Measurements from ENCODE around the gene SLC44A2. TPM values are rescaled to one million over a fixed set of nuclear protein-coding genes. Genes with fewer than 3 reads are reported as not detected.

SLC44A2 gene
- total and polyA plus RNA-seq, 8 donors = 175 to 255 (median 188) TPM

DNA sequence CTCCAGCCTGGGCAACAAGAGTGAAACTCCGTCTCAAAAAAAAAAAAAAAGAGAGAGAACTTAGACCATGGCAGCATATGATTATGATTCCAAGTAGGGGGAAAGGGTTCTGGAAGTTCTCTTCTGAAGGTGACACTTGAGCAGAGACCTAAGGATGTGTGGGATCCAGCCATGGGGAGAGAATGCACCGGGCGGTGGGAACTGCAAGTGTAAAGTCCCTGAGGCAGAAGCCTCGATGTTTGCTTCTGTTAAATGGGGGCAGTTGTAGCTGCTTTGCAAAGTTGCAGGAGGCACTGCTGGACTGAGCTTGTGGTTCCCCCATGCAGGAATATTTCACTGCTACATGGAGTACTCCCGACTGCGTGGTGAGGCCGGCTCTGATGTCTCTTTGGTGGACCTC lies 9.1 kb downstream of the SLC44A2 start:
- Histone ChIP-seq H3K36me3 (peaks cover 0 to 100% of the 10 kb centered on the region in 2 donors), H3K27ac (no peak overlapping the region), H3K4me1 (peaks cover 0 to 41% of the 10 kb centered on the region in 2 donors), H3K4me3 (no peak overlapping the region), H3K27me3 (no peaks in the 10 kb centered on the region), H3K9me3 (no peaks in the 10 kb centered on the region)
- TF ChIP-seq, protein P1, sequence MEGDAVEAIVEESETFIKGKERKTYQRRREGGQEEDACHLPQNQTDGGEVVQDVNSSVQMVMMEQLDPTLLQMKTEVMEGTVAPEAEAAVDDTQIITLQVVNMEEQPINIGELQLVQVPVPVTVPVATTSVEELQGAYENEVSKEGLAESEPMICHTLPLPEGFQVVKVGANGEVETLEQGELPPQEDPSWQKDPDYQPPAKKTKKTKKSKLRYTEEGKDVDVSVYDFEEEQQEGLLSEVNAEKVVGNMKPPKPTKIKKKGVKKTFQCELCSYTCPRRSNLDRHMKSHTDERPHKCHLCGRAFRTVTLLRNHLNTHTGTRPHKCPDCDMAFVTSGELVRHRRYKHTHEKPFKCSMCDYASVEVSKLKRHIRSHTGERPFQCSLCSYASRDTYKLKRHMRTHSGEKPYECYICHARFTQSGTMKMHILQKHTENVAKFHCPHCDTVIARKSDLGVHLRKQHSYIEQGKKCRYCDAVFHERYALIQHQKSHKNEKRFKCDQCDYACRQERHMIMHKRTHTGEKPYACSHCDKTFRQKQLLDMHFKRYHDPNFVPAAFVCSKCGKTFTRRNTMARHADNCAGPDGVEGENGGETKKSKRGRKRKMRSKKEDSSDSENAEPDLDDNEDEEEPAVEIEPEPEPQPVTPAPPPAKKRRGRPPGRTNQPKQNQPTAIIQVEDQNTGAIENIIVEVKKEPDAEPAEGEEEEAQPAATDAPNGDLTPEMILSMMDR (IDR thresholded peaks at IDR 0.05) = no peak
- ATAC-seq (no peak), DNase-seq (no peak)
- intact Hi-C loops (cut with DNase I) = no loop called here

DNA sequence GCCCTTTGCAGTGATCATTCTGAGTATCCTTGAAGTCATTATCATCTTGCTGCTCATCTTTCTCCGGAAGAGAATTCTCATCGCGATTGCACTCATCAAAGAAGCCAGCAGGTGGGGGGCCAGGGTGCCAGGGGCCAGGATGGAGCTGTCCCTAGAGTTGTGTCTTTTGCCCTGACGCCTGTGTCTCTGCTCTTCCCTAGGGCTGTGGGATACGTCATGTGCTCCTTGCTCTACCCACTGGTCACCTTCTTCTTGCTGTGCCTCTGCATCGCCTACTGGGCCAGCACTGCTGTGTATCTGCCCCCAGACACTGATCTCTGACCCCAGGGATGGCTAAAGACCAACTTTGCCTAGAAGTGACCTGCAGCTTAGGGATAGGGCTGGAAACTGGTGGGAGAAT lies 9.6 kb downstream of the SLC44A2 start:
- H3K36me3 ChIP-seq = peaks cover 0 to 100% of the 10 kb centered on the region in 2 donors
- H3K4me3 ChIP-seq = no peak overlapping the region
- intact Hi-C loops (cut with DNase I) = no loop called here
- TF ChIP-seq, protein P1 (IDR thresholded peaks at IDR 0.05) = no peak
- DNase-seq (no peak), ATAC-seq (no peak)
- H3K4me1 ChIP-seq = peaks cover 0 to 46% of the 10 kb centered on the region in 2 donors
- H3K27ac ChIP-seq = peak overlapping the region in 1 of 2 donors; percentile 57
- H3K27me3 ChIP-seq = no peaks in the 10 kb centered on the region
- no peaks in the 10 kb centered on the region for H3K9me3 ChIP-seq

DNA sequence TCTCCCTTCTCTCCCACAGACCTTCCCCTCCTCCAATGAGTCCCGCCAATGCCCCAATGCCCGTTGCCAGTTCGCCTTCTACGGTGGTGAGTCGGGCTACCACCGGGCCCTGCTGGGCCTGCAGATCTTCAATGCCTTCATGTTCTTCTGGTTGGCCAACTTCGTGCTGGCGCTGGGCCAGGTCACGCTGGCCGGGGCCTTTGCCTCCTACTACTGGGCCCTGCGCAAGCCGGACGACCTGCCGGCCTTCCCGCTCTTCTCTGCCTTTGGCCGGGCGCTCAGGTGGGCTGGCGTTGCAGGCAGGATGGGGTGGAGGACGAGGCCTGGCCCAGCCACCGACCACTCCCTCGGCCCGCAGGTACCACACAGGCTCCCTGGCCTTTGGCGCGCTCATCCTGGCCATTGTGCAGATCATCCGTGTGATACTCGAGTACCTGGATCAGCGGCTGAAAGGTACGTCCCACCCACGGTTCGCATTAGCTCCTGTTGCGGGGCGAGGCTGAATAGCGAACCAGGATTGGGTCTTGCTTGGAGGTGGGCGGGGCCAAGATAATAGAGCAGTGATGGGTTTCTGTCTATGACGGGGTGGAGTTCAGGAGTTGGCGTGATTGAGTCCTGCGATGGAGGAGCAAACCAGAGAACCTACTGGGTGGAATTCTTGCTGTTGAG lies 11.1 kb downstream of the SLC44A2 start:
- DNase-seq (no peak), ATAC-seq (no peak)
- Histone ChIP-seq H3K9me3 (no peaks in the 10 kb centered on the region), H3K4me1 (peaks cover 0 to 51% of the 10 kb centered on the region in 2 donors), H3K4me3 (no peak overlapping the region), H3K36me3 (peaks cover 0 to 100% of the 10 kb centered on the region in 2 donors), H3K27ac (peak overlapping the region in 1 of 2 donors; percentile 57), H3K27me3 (no peaks in the 10 kb centered on the region)
- TF ChIP-seq, protein P1 (IDR thresholded peaks at IDR 0.05) = no peak
- intact Hi-C loops (cut with DNase I) = no loop called here

DNA sequence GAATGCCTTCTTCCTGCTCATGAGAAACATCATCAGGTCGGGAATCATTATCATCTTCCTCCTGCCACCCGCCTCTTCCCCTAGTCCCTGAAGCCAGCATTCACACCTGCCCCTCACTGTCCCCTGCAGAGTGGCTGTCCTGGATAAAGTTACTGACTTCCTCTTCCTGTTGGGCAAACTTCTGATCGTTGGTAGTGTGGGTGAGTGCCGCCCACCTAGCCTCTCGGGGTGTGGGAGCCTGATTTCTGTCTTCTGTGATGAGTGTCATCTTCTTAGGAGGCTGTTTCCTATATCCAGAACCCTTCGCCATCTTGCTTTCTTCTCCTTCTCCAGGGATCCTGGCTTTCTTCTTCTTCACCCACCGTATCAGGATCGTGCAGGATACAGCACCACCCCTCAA lies 12.5 kb downstream of the SLC44A2 start:
- DNase-seq = no peak
- intact Hi-C loops (cut with DNase I) = no loop called here
- Histone ChIP-seq H3K27me3 (no peaks in the 10 kb centered on the region), H3K36me3 (peaks cover 0 to 100% of the 10 kb centered on the region in 2 donors), H3K9me3 (no peaks in the 10 kb centered on the region), H3K4me3 (no peak overlapping the region), H3K4me1 (peaks cover 0 to 52% of the 10 kb centered on the region in 2 donors), H3K27ac (peak overlapping the region in 1 of 2 donors; percentile 55)
- TF ChIP-seq, protein P1 (IDR thresholded peaks at IDR 0.05) = no peak
- no peak for ATAC-seq

DNA sequence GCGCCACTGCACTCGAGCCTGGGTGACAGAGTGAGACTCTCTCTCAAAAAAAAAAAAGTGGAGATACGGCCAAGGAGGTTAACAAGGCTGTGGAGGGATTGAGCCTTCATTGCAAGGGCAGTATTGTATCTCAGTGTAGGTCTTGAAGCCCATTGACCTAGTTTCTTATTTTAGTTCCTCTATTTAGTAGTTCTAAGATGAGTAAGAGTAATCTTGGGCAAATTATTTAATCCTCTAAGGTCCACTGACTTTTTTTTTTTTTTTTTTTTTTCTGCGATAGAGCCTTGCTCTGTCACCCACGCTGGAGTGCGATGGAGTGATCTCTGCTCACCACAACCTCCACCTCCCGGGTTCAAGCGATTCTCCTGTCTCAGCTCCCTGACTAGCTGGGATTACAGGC lies 14.5 kb downstream of the SLC44A2 start:
- H3K9me3 ChIP-seq = no peaks in the 10 kb centered on the region
- TF ChIP-seq, protein P1 (IDR thresholded peaks at IDR 0.05) = no peak
- H3K36me3 ChIP-seq = peaks cover 0 to 96% of the 10 kb centered on the region in 2 donors
- peaks cover 4 to 71% of the 10 kb centered on the region in 2 donors for H3K4me1 ChIP-seq
- no peaks in the 10 kb centered on the region for H3K27me3 ChIP-seq
- DNase-seq = no peak
- intact Hi-C loops (cut with DNase I) = loop anchor here in 1 of 2 donors (10.0 kb wide), 1 partner anchor 55 kb away; the partner anchor contains the start of gene AP1M2
- no peak overlapping the region for H3K4me3 ChIP-seq
- peak; percentile 52 for ATAC-seq
- H3K27ac ChIP-seq = peak overlapping the region in 1 of 2 donors; percentile 75

Data from left lung (tissue), 10 donors.